HG03103 (cell line): ENCODE data around the gene SLC26A6.

Experiments used
- ATAC-seq: cut with Tn5 transposase; IDR thresholded peaks from one replicate; pipeline ENCODE4 v1.9.1; 2021; ENCODE audit warnings: low read depth; ENCODE audit not compliant: unreplicated experiment

Gene SLC26A6, protein sequence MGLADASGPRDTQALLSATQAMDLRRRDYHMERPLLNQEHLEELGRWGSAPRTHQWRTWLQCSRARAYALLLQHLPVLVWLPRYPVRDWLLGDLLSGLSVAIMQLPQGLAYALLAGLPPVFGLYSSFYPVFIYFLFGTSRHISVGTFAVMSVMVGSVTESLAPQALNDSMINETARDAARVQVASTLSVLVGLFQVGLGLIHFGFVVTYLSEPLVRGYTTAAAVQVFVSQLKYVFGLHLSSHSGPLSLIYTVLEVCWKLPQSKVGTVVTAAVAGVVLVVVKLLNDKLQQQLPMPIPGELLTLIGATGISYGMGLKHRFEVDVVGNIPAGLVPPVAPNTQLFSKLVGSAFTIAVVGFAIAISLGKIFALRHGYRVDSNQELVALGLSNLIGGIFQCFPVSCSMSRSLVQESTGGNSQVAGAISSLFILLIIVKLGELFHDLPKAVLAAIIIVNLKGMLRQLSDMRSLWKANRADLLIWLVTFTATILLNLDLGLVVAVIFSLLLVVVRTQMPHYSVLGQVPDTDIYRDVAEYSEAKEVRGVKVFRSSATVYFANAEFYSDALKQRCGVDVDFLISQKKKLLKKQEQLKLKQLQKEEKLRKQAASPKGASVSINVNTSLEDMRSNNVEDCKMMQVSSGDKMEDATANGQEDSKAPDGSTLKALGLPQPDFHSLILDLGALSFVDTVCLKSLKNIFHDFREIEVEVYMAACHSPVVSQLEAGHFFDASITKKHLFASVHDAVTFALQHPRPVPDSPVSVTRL

DNA sequence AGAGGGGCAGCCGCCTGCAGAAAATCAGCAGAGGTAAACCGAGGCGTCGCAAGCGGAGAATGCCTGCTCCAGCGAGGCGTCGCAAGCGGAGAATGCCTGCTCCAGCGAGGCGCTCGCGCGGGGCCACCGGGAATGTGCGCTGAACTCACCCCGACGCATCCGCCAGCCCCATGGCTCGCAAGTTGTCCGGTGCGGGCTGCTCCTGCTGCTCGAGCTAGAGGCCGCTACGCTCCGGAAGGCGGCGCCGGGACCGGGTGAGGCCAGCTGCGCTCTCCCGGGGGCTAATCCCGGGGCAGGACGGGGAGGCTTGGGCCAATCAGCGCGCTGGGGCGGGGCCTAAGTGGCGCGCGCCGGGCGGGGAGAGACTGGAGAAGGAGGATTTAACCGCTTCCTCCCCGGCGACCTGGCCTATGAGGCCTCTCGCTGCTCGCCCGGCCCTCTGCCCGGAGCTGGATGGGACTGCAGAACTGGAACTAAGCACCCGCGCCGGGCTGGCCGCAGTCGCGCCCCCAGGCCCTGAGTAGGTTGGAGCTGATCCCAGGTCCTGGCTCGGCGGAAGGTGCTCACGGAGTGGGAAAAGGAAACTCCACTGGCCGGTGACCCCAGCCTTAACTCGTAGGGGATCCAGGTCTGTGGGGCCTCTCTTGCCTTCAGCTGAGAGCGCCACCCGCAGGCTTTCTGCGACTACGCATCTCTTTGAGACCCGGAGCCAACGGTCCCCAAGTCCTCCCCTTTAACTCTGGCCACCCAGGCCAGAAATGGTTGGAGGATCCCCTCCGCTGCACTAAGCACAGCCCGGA, at the start of gene SLC26A6:
TSS of gene SLC26A6 (minus strand) at position 240 of the 800 bp plus-strand sequence. CDS start at position 172, 68 bp downstream.
- peak; percentile 79 for ATAC-seq

- no peak for ATAC-seq
Observed at GRCh38 chr3:48684480-48685143, 49.4 kb upstream of the SLC26A6 start.

GRCh38 chr3:48684054-48684349, 48.7 kb upstream of the SLC26A6 start:
- ATAC-seq: no peak

DNA sequence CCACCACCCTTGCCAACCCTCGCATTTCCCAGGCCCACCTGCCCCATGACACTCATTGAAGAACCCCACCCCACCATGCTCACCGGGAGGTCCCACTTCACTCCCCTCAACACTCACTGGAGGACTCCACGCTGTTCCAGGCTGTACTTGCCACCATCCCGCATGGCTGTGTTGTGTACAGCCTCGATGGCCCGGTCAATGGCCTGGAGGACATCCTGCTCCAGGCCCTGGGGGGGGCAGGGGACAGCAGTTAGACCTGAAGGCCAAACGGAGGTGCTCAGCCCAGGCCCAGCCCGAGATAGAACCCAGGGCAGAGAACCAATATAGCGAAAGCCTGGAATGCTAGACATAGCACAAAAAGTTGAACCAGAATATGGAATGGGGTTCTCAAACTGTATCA, 47.5 kb upstream of the SLC26A6 start:
- ATAC-seq: no peak

GRCh38 chr3:48681974-48682610, 46.8 kb upstream of the SLC26A6 start:
- ATAC-seq: no peak

GRCh38 chr3:48681541-48681880, 46.2 kb upstream of the SLC26A6 start:
- no peak for ATAC-seq

DNA sequence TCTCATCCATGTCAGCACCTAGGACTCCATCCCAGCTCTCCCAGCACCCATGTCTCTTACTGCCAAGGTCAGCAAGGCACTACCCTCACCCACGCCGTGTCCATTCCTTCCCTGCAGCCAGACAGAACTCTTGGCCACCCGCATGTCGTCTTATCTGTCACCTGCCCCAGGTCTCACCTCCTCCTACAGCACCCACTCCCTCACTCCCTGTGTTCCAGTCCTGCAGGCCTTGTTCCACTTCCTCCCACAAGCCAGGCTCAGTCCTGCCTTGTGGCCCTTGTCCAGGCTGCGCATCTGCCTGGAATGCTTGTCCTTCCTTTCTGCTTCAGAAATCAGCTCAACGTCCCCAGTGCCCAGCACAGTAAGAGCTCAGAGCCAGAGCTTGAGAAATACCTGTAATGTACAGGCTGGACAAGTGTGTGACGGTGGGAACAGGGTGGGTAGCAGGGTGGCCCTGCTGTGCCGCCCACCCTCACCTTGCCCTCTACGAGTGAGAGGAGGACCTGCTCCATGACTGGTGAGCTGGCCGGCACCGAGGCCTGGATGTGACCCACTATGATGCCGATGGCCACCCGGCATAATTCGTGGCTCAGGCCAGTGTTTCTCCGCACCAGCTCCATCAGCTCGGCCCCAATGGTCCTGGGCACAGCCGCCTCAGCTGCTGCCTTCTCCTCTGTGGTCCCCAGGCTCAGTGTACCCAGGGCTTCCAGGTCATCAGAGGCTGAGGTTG, 45.7 kb upstream of the SLC26A6 start:
- ATAC-seq: no peak

- no peak for ATAC-seq
Observed at GRCh38 chr3:48679411-48680391, 44.4 kb upstream of the SLC26A6 start.

GRCh38 chr3:48678566-48679380, 43.5 kb upstream of the SLC26A6 start:
- no peak for ATAC-seq

- no peak for ATAC-seq
Observed at GRCh38 chr3:48678056-48678455, 42.8 kb upstream of the SLC26A6 start.

DNA sequence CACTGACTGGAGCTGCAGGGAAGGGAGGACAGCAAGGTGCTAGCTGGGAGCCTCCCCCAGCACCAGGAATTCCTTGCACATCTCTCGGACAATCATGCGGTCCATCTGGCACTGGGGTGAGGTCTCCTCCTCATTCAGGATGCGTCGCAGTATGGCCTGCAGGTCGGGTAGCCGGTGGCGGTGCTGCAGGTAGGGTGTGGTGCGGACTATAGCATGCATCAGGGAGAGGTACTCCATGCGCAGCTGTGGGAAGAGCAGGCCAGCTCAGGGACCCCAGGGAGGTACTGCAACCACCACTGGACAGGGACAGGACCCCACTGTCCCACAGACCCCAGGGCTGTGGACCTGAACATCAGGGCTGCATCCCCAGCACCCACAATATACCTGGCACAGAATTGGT, 39.2 kb upstream of the SLC26A6 start:
- ATAC-seq: no peak

GRCh38 chr3:48672522-48672921, 37.3 kb upstream of the SLC26A6 start:
- no peak for ATAC-seq

GRCh38 chr3:48664929-48665328, 29.7 kb upstream of the SLC26A6 start:
- no peak for ATAC-seq

DNA sequence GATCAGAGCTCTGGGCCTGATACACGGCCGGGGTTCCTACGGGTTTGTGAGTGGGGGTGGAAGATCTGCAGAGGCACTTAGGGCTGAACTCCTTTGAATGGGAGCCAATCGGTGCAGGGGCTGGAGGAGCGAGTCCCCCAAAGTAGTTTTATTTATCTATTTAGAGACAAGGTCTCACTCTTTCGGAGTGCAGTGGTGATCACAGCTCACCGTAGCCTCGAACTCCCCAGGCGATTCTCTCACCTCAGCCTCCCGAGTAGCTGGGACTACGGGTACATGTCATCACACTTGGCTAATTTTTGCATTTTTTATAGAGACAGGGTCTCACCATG, 29.0 kb upstream of the SLC26A6 start:
- ATAC-seq: no peak

GRCh38 chr3:48663489-48664312, 28.4 kb upstream of the SLC26A6 start:
- peak; percentile 73 for ATAC-seq

DNA sequence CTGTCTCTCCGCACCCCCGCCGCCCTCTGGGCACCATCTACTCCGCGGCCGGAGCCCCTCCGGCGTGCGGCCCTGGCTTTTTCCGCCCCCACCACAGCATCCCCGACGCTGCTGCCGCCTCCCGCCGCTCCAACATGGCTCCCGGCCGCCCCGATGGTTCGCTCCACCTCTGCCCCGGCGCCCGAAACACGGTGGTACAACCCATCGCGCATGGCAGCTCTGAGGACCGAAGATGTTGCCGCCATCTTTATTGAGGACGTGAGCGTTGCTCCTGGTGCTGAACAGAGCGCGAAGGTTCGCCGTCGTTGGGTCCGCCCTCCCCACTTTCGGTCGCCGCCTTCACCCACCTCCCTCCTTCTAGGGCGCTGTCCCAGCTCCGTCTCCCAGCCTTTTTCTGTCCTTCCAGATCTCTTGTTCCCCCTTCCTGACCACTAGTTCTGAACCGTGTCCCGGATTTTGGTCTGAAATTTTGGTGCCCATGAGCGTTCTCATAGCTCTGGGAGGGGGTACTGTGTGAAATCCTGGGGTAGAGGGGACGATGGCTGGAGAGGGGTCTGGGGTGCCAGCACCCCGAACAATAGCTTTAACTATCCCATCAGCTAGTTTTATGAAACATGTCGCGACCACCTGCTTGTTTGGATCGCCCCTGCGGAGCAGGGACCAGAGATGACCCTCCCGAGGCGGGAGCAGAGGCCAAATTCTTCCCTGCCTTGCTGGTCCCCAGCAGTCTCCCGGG, 27.7 kb upstream of the SLC26A6 start, which contains the start of gene CELSR3:
TSS of gene CELSR3 (minus strand) at position 134 of the 736 bp plus-strand sequence. CDS start 252 bp downstream, outside the sequence.
- ATAC-seq: no peak
